Activated CD4-positive, alpha-beta T cell treated with anti-CD3 and anti-CD28 coated beads, Interleukin-10, Interleukin-2, amounts not matched to agents 100 ng/mL and 50 ng/mL, durations not matched to agents 16 hours and 8 hours (primary cell): ENCODE results near the gene KDELR3.
"Not testable (repeated sequence)": the region's sequence is repeated elsewhere in the genome, so short reads cannot be mapped to it uniquely, and the experiment has no call there.

Experiments
- DNase-seq: peaks from one replicate; pipeline ENCODE4 v3.0.0-alpha.2; 2020

Gene KDELR3

GRCh38 chr22:38456841-38457699, 10.8 kb upstream of the KDELR3 start:
- no peak for DNase-seq

- DNase-seq, result no peak
These were observed 7.5 kb upstream of the KDELR3 start for GRCh38 chr22:38460426-38460840.

GRCh38 chr22:38461057-38461413, 6.9 kb upstream of the KDELR3 start:
- DNase-seq, result no peak

- peak; percentile 68 for DNase-seq
These were observed 6.3 kb upstream of the KDELR3 start for GRCh38 chr22:38461414-38462081.

GRCh38 chr22:38462960-38463784, 4.7 kb upstream of the KDELR3 start:
- no peak for DNase-seq

- DNase-seq, result no peak
These were observed 2.8 kb upstream of the KDELR3 start for GRCh38 chr22:38464992-38465672.

GRCh38 chr22:38465673-38466490, 2.0 kb upstream of the KDELR3 start:
- DNase-seq, result no peak

- no peak for DNase-seq
These were observed 425 bp upstream of the KDELR3 start for GRCh38 chr22:38467438-38467903.

GRCh38 chr22:38468443-38469305, 778 bp downstream of the KDELR3 start:
- DNase-seq, result no peak

- DNase-seq, result no peak
These were observed 1.4 kb downstream of the KDELR3 start for GRCh38 chr22:38469306-38469781.

GRCh38 chr22:38470179-38470578, 2.3 kb downstream of the KDELR3 start:
- not testable (repeated sequence) for DNase-seq

- DNase-seq, result no peak
These were observed 3.3 kb downstream of the KDELR3 start for GRCh38 chr22:38471237-38471636.

GRCh38 chr22:38474003-38474607, 6.2 kb downstream of the KDELR3 start:
- no peak for DNase-seq

- no peak for DNase-seq
These were observed 9.7 kb downstream of the KDELR3 start for GRCh38 chr22:38477585-38477984.

- no peak for DNase-seq
These were observed 11.4 kb downstream of the KDELR3 start for GRCh38 chr22:38479096-38479837.

GRCh38 chr22:38481162-38481870, 13.4 kb downstream of the KDELR3 start:
- DNase-seq, result no peak

GRCh38 chr22:38481871-38482332, 14.0 kb downstream of the KDELR3 start:
- DNase-seq, result no peak

GRCh38 chr22:38482662-38483308, 14.9 kb downstream of the KDELR3 start:
- no peak for DNase-seq
